ENCODE measurements around the gene TMEM121. TPM values are rescaled to one million over a fixed set of nuclear protein-coding genes. Genes with fewer than 3 reads are reported as not detected.
"Not testable (repeated sequence)": the region's sequence is repeated elsewhere in the genome, so short reads cannot be mapped to it uniquely, and the experiment has no call there.

The TMEM121 gene
- total RNA-seq, 1 donor from 2014 or later: 9.3 TPM

DNA sequence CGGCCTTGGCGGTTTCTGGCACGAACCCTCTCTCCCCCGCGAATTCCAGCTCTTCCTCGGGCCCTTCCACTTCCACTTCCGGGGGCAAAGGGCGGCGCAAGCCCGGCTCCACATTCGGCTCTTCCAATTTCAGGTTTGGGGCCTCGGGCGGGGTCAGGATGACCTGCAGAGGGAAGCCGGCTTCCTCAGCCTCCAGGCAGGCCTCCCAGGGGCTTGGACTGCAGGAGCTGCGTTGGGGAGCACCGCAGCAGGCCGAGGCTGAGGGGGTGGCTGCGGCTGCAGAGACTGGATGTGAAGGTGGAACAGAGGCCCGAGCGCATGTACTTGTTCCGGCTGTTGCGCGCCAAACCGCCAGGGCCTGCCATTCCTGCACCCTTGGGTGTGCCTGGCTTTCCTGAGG, 20.7 kb downstream of the TMEM121 start:
- H3K4me1 ChIP-seq; DNase-seq (ENCODE audit: extremely low spot score in 2 of 2); intact Hi-C loops (cut with DNase I); H3K36me3 ChIP-seq; H3K9me3 ChIP-seq; H3K4me3 ChIP-seq; H3K27me3 ChIP-seq; H3K27ac ChIP-seq: not testable (repeated sequence)

DNA sequence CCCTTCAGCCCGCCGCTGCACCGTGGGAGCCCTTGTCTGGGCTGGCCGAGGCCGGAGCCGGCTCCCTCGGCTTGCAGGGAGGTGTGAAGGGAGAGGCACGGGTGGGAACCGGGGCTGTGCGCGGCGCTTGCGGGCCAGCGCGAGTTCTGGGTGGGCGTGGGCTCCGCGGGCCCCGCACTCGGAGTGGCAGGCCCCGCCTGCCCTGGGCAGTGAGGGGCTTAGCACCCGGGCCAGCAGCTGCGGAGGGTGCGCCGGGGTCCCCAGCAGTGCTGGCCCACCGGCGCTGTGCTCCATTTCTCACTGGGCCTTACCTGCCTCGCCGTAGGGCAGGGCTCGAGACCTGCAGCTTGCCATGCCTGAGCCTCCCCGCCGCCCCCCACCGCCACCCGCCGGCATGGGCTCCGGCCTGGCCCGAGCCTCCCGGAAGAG, 21.4 kb downstream of the TMEM121 start:
- Histone ChIP-seq H3K4me1 (no peaks in the 10 kb centered on the region), H3K27me3 (no peaks in the 10 kb centered on the region), H3K36me3 (no peaks in the 10 kb centered on the region), H3K27ac (no peak overlapping the region), H3K9me3 (peaks cover 7% of the 10 kb centered on the region), H3K4me3 (no peak overlapping the region)
- TF ChIP-seq POLR2AphosphoS5 (IDR thresholded peaks at IDR 0.05; ENCODE audit: insufficient read depth in 1 of 2, low read depth in 1 of 2) (no peak), POLR2A (IDR thresholded peaks at IDR 0.05) (no peak)
- TF ChIP-seq, protein P1, sequence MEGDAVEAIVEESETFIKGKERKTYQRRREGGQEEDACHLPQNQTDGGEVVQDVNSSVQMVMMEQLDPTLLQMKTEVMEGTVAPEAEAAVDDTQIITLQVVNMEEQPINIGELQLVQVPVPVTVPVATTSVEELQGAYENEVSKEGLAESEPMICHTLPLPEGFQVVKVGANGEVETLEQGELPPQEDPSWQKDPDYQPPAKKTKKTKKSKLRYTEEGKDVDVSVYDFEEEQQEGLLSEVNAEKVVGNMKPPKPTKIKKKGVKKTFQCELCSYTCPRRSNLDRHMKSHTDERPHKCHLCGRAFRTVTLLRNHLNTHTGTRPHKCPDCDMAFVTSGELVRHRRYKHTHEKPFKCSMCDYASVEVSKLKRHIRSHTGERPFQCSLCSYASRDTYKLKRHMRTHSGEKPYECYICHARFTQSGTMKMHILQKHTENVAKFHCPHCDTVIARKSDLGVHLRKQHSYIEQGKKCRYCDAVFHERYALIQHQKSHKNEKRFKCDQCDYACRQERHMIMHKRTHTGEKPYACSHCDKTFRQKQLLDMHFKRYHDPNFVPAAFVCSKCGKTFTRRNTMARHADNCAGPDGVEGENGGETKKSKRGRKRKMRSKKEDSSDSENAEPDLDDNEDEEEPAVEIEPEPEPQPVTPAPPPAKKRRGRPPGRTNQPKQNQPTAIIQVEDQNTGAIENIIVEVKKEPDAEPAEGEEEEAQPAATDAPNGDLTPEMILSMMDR (IDR thresholded peaks at IDR 0.05): no peak
- intact Hi-C loops (cut with DNase I): no loop called here
- no peak for DNase-seq (ENCODE audit: extremely low spot score in 2 of 2)

DNA sequence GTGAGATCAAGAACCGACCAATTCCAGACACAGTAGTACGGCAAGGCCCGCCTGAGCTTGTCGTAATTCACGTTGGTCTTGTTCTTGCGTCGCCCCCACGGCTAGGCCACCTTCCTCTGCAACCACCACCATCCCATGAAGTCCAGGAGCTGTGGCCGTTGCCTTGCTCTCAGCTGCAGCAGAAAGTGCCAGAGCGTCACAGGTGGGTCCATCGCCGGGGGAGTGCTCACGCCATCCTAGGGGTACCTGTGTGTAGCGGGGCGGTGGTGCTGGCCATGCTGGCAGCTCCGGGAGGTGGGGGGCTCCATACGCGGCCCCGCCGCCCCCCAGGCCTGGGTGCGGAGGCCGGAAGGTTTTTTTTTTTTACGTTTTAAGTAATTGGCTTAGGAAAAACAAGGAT, 23.1 kb downstream of the TMEM121 start:
- TF ChIP-seq, protein P1 (IDR thresholded peaks at IDR 0.05): no peak
- no peaks in the 10 kb centered on the region for H3K27me3 ChIP-seq
- H3K4me3 ChIP-seq: no peak overlapping the region
- H3K27ac ChIP-seq: no peak overlapping the region
- H3K36me3 ChIP-seq: no peaks in the 10 kb centered on the region
- no peak for DNase-seq (ENCODE audit: extremely low spot score in 2 of 2)
- H3K4me1 ChIP-seq: no peaks in the 10 kb centered on the region
- intact Hi-C loops (cut with DNase I): no loop called here
- no peaks in the 10 kb centered on the region for H3K9me3 ChIP-seq

DNA sequence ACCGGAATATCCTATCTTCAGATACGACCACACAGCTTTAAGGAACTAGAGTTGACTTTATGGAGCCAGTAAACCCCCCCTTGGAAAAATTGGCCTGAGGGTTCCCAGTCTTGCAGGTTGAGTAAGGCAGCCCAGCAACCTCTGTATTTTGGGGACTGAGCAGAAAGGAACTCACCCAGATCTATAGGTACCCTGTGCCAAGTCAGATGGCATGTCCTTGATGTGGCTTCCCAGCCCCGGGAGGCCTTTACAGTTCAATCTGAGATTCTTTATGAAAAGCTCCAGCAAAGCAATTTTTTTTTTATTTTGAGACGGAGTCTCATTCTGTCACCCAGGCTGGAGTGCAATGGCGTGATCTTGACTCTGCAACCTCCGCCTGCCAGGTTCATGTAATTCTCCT, 27.6 kb downstream of the TMEM121 start:
- H3K9me3 ChIP-seq: no peaks in the 10 kb centered on the region
- TF ChIP-seq, protein P1 (IDR thresholded peaks at IDR 0.05): no peak
- TF ChIP-seq POLR2AphosphoS5 (IDR thresholded peaks at IDR 0.05; ENCODE audit: insufficient read depth in 1 of 2, low read depth in 1 of 2) (no peak), POLR2A (IDR thresholded peaks at IDR 0.05) (no peak)
- H3K4me3 ChIP-seq: no peak overlapping the region
- no peak overlapping the region for H3K27ac ChIP-seq
- H3K36me3 ChIP-seq: no peaks in the 10 kb centered on the region
- intact Hi-C loops (cut with DNase I): no loop called here
- no peaks in the 10 kb centered on the region for H3K4me1 ChIP-seq
- no peaks in the 10 kb centered on the region for H3K27me3 ChIP-seq
- no peak for DNase-seq (ENCODE audit: extremely low spot score in 2 of 2)

- H3K27me3 ChIP-seq: no peaks in the 10 kb centered on the region
- H3K9me3 ChIP-seq: no peaks in the 10 kb centered on the region
- H3K27ac ChIP-seq: no peak overlapping the region
- H3K4me1 ChIP-seq: no peaks in the 10 kb centered on the region
- intact Hi-C loops (cut with DNase I): no loop called here
- no peak for TF ChIP-seq POLR2AphosphoS5 (IDR thresholded peaks at IDR 0.05; ENCODE audit: insufficient read depth in 1 of 2, low read depth in 1 of 2)
- TF ChIP-seq, protein P1 (IDR thresholded peaks at IDR 0.05): no peak
- TF ChIP-seq POLR2A (IDR thresholded peaks at IDR 0.05): no peak
- no peak for DNase-seq (ENCODE audit: extremely low spot score in 2 of 2)
- H3K36me3 ChIP-seq: no peaks in the 10 kb centered on the region
- H3K4me3 ChIP-seq: no peak overlapping the region
Measured at GRCh38 chr14:105554523-105554922, 28.1 kb downstream of the TMEM121 start.

- H3K36me3 ChIP-seq; H3K27me3 ChIP-seq; intact Hi-C loops (cut with DNase I); DNase-seq (ENCODE audit: extremely low spot score in 2 of 2); H3K4me1 ChIP-seq; H3K27ac ChIP-seq; H3K4me3 ChIP-seq; H3K9me3 ChIP-seq: not testable (repeated sequence)
Measured at GRCh38 chr14:105557671-105558070, 31.3 kb downstream of the TMEM121 start.
